ENCODE data around the gene SASH3.

DNA sequence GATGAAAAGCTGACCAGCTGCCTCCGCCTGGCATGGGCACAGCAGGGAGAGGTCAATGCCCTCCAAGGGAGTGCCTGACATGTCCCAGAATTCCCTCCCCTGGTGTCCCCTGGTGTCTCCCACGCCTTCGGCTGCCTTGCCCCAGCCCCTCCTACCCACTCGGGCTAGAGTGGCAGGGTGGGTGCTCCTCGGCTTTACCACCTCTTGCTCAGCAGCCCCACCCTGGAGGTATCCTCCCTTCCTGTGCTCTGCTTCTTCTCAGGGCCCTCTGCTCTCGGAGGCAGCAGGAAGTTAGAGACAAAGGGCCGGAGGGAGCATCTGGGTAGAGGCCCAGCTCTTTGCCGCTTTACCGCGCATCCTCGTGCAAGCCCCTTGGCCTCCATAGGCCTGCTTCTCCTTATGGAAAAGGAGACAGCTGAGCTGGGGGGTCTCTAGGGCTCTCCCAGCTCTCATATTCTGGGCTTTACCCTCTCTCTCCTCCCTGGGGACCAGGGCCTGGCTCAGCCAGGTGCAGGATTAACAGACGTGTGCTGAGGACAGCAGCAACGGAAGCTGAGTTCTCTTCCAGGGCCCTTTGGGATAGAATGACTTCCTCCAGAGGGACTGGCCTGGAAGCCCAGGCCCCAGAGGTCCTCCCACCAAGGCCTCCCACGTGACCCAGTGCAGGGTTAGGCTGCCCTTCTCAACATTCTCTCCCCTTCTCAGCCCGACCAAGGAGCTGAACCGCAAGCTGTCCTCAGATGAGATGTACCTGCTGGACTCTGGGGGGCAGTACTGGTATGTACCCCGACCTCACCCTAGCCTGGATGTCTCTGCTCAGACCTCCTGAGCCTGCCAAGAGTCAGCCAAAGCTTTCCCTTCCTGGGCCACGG is 23.7 kb upstream of the SASH3 start:
- TF ChIP-seq, protein P1, sequence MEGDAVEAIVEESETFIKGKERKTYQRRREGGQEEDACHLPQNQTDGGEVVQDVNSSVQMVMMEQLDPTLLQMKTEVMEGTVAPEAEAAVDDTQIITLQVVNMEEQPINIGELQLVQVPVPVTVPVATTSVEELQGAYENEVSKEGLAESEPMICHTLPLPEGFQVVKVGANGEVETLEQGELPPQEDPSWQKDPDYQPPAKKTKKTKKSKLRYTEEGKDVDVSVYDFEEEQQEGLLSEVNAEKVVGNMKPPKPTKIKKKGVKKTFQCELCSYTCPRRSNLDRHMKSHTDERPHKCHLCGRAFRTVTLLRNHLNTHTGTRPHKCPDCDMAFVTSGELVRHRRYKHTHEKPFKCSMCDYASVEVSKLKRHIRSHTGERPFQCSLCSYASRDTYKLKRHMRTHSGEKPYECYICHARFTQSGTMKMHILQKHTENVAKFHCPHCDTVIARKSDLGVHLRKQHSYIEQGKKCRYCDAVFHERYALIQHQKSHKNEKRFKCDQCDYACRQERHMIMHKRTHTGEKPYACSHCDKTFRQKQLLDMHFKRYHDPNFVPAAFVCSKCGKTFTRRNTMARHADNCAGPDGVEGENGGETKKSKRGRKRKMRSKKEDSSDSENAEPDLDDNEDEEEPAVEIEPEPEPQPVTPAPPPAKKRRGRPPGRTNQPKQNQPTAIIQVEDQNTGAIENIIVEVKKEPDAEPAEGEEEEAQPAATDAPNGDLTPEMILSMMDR (IDR thresholded peaks at IDR 0.05): no peak
- no peak for TF ChIP-seq EZH2 (IDR thresholded peaks at IDR 0.05; ENCODE audit: borderline replicate concordance, insufficient read depth, low read depth, low read length, poor library complexity, severe bottlenecking)
